ENCODE results near the gene USF2.

Gene USF2

GRCh38 chr19:35321291-35321690, 52.5 kb downstream of the USF2 start:
- Histone ChIP-seq H2BK12ac (ENCODE audit: low read length in 2 of 2) (no peak overlapping the region), H2AFZ (ENCODE audit: low read depth, low read length) (no peak overlapping the region), H4K8ac (ENCODE audit: low read length) (no peak overlapping the region), H3K4me3 (ENCODE audit: insufficient read depth in 1 of 2, low read depth in 1 of 2, low read length in 2 of 2) (no peak overlapping the region), H3K27ac (ENCODE audit: low read length, poor library complexity, severe bottlenecking) (no peak overlapping the region), H2BK5ac (ENCODE audit: low read depth, low read length, poor library complexity, severe bottlenecking) (no peak overlapping the region), H3K9me3 (ENCODE audit: control insufficient read depth, low read length) (peaks cover 5% of the 10 kb centered on the region), H2AK5ac (ENCODE audit: low read length, severe bottlenecking) (no peak overlapping the region), H3K14ac (ENCODE audit: low read length in 2 of 2) (no peak overlapping the region), H3K4me1 (ENCODE audit: control insufficient read depth, insufficient read depth, low read depth, low read length) (peaks cover 5% of the 10 kb centered on the region), H2BK120ac (ENCODE audit: low read depth, low read length) (no peak overlapping the region), H3K9ac (ENCODE audit: low read length) (no peak overlapping the region), H3K23ac (ENCODE audit: low read length in 2 of 2) (no peak overlapping the region), H3K27me3 (ENCODE audit: control insufficient read depth in 1 of 2, insufficient read depth in 1 of 2, low read length in 2 of 2) (peaks cover 0 to under 1% of the 10 kb centered on the region in 2 experiments), H3K4ac (ENCODE audit: low read depth in 1 of 2, low read length in 2 of 2) (no peak overlapping the region), H2BK15ac (ENCODE audit: low read depth, poor library complexity, severe bottlenecking) (no peak overlapping the region), H3K36me3 (ENCODE audit: control insufficient read depth in 1 of 2, insufficient read depth in 2 of 2, low read depth in 1 of 2, low read length in 2 of 2) (no peaks in the 10 kb centered on the region), H3K79me1 (replicated peaks; ENCODE audit: low read length, poor library complexity, severe bottlenecking) (no peaks in the 10 kb centered on the region), H3K4me2 (ENCODE audit: low read length, poor library complexity, severe bottlenecking) (no peak overlapping the region), H3K18ac (ENCODE audit: low read depth in 1 of 2, low read length in 2 of 2) (no peak overlapping the region), H4K91ac (ENCODE audit: low read length) (no peak overlapping the region)
- no peak for DNase-seq
- WGBS, result 80% methylated on average over 1 of the region's 2 CpGs

GRCh38 chr19:35322014-35322413, 53.3 kb downstream of the USF2 start:
- Histone ChIP-seq H2AK5ac (ENCODE audit: low read length, severe bottlenecking) (no peak overlapping the region), H2BK12ac (ENCODE audit: low read length in 2 of 2) (no peak overlapping the region), H3K4me1 (ENCODE audit: control insufficient read depth, insufficient read depth, low read depth, low read length) (peaks cover 5% of the 10 kb centered on the region), H2AFZ (ENCODE audit: low read depth, low read length) (no peak overlapping the region), H3K9me3 (ENCODE audit: control insufficient read depth, low read length) (peaks cover 5% of the 10 kb centered on the region), H3K18ac (ENCODE audit: low read depth in 1 of 2, low read length in 2 of 2) (no peak overlapping the region), H3K9ac (ENCODE audit: low read length) (no peak overlapping the region), H2BK15ac (ENCODE audit: low read depth, poor library complexity, severe bottlenecking) (no peak overlapping the region), H3K27ac (ENCODE audit: low read length, poor library complexity, severe bottlenecking) (no peak overlapping the region), H2BK120ac (ENCODE audit: low read depth, low read length) (no peak overlapping the region), H3K4ac (ENCODE audit: low read depth in 1 of 2, low read length in 2 of 2) (no peak overlapping the region), H3K36me3 (ENCODE audit: control insufficient read depth in 1 of 2, insufficient read depth in 2 of 2, low read depth in 1 of 2, low read length in 2 of 2) (no peaks in the 10 kb centered on the region), H3K79me1 (replicated peaks; ENCODE audit: low read length, poor library complexity, severe bottlenecking) (no peaks in the 10 kb centered on the region), H3K23ac (ENCODE audit: low read length in 2 of 2) (no peak overlapping the region), H3K4me3 (ENCODE audit: insufficient read depth in 1 of 2, low read depth in 1 of 2, low read length in 2 of 2) (no peak overlapping the region), H2BK5ac (ENCODE audit: low read depth, low read length, poor library complexity, severe bottlenecking) (no peak overlapping the region), H3K14ac (ENCODE audit: low read length in 2 of 2) (no peak overlapping the region), H4K8ac (ENCODE audit: low read length) (no peak overlapping the region), H4K91ac (ENCODE audit: low read length) (no peak overlapping the region), H3K27me3 (ENCODE audit: control insufficient read depth in 1 of 2, insufficient read depth in 1 of 2, low read length in 2 of 2) (peaks cover 3 to 5% of the 10 kb centered on the region in 2 experiments), H3K4me2 (ENCODE audit: low read length, poor library complexity, severe bottlenecking) (no peak overlapping the region)
- 93% methylated on average over 6 of the region's 9 CpGs for WGBS
- DNase-seq, result no peak

- H3K18ac ChIP-seq (ENCODE audit: low read depth in 1 of 2, low read length in 2 of 2), result no peak overlapping the region
Observed at GRCh38 chr19:35327642-35328041, 58.9 kb downstream of the USF2 start.

GRCh38 chr19:35328851-35329285, 60.1 kb downstream of the USF2 start, which contains the start of gene CD22:
Gene CD22, plus strand, starts transcription at chr19:35329187. Its CDS starts 2,854 bp downstream, at chr19:35332041.
- no peak for DNase-seq
- Histone ChIP-seq H2BK120ac (ENCODE audit: low read depth, low read length) (no peak within 1 kb of the TSS), H4K91ac (ENCODE audit: low read length) (no peak within 1 kb of the TSS), H3K9me3 (ENCODE audit: control insufficient read depth, low read length) (no peaks in the 10 kb centered on the region), H2AFZ (ENCODE audit: low read depth, low read length) (no peak within 1 kb of the TSS), H2BK5ac (ENCODE audit: low read depth, low read length, poor library complexity, severe bottlenecking) (no peak within 1 kb of the TSS), H3K14ac (ENCODE audit: low read length in 2 of 2) (no peak within 1 kb of the TSS), H3K4me2 (ENCODE audit: low read length, poor library complexity, severe bottlenecking) (no peak within 1 kb of the TSS), H3K4me1 (ENCODE audit: control insufficient read depth, insufficient read depth, low read depth, low read length) (no peaks in the 10 kb centered on the region), H3K4me3 (ENCODE audit: insufficient read depth in 1 of 2, low read depth in 1 of 2, low read length in 2 of 2) (no peak within 1 kb of the TSS), H4K8ac (ENCODE audit: low read length) (no peak within 1 kb of the TSS), H3K36me3 (ENCODE audit: control insufficient read depth in 1 of 2, insufficient read depth in 2 of 2, low read depth in 1 of 2, low read length in 2 of 2) (no peaks in the 10 kb centered on the region), H3K27me3 (ENCODE audit: control insufficient read depth in 1 of 2, insufficient read depth in 1 of 2, low read length in 2 of 2) (peaks cover 13 to 43% of the 10 kb centered on the region in 2 experiments), H3K79me1 (replicated peaks; ENCODE audit: low read length, poor library complexity, severe bottlenecking) (no peaks in the 10 kb centered on the region), H2BK12ac (ENCODE audit: low read length in 2 of 2) (no peak within 1 kb of the TSS), H3K27ac (ENCODE audit: low read length, poor library complexity, severe bottlenecking) (no peak within 1 kb of the TSS), H2BK15ac (ENCODE audit: low read depth, poor library complexity, severe bottlenecking) (no peak within 1 kb of the TSS), H3K18ac (ENCODE audit: low read depth in 1 of 2, low read length in 2 of 2) (no peak within 1 kb of the TSS), H2AK5ac (ENCODE audit: low read length, severe bottlenecking) (no peak within 1 kb of the TSS), H3K23ac (ENCODE audit: low read length in 2 of 2) (no peak within 1 kb of the TSS), H3K4ac (ENCODE audit: low read depth in 1 of 2, low read length in 2 of 2) (no peak within 1 kb of the TSS), H3K9ac (ENCODE audit: low read length) (no peak within 1 kb of the TSS)
- 87% methylated on average over 12 of the region's 12 CpGs for WGBS

More at GRCh38 chr19:35327642-35328041, 58.9 kb downstream of the USF2 start:
- H3K36me3 ChIP-seq (ENCODE audit: control insufficient read depth in 1 of 2, insufficient read depth in 2 of 2, low read depth in 1 of 2, low read length in 2 of 2), result no peaks in the 10 kb centered on the region
- H2BK120ac ChIP-seq (ENCODE audit: low read depth, low read length), result no peak overlapping the region
- H3K9me3 ChIP-seq (ENCODE audit: control insufficient read depth, low read length), result no peaks in the 10 kb centered on the region
- H3K4me1 ChIP-seq (ENCODE audit: control insufficient read depth, insufficient read depth, low read depth, low read length), result no peaks in the 10 kb centered on the region
- no peak overlapping the region for H2BK5ac ChIP-seq (ENCODE audit: low read depth, low read length, poor library complexity, severe bottlenecking)
- no peaks in the 10 kb centered on the region for H3K79me1 ChIP-seq (replicated peaks; ENCODE audit: low read length, poor library complexity, severe bottlenecking)
- no peak overlapping the region for H4K91ac ChIP-seq (ENCODE audit: low read length)
- no peak overlapping the region for H3K4ac ChIP-seq (ENCODE audit: low read depth in 1 of 2, low read length in 2 of 2)
- no peak overlapping the region for H2BK12ac ChIP-seq (ENCODE audit: low read length in 2 of 2)
- 62% methylated on average over 2 of the region's 4 CpGs for WGBS
- H3K4me3 ChIP-seq (ENCODE audit: insufficient read depth in 1 of 2, low read depth in 1 of 2, low read length in 2 of 2), result no peak overlapping the region
- no peak overlapping the region for H3K9ac ChIP-seq (ENCODE audit: low read length)
- no peak overlapping the region for H2AFZ ChIP-seq (ENCODE audit: low read depth, low read length)
- no peak overlapping the region for H4K8ac ChIP-seq (ENCODE audit: low read length)
- DNase-seq, result no peak
- no peak overlapping the region for H2AK5ac ChIP-seq (ENCODE audit: low read length, severe bottlenecking)
- no peak overlapping the region for H3K4me2 ChIP-seq (ENCODE audit: low read length, poor library complexity, severe bottlenecking)
- no peak overlapping the region for H3K23ac ChIP-seq (ENCODE audit: low read length in 2 of 2)
- H3K14ac ChIP-seq (ENCODE audit: low read length in 2 of 2), result peak overlapping the region in 1 of 2 experiments; percentile 65
- peaks cover 13 to 30% of the 10 kb centered on the region in 2 experiments for H3K27me3 ChIP-seq (ENCODE audit: control insufficient read depth in 1 of 2, insufficient read depth in 1 of 2, low read length in 2 of 2)
- H2BK15ac ChIP-seq (ENCODE audit: low read depth, poor library complexity, severe bottlenecking), result no peak overlapping the region
- no peak overlapping the region for H3K27ac ChIP-seq (ENCODE audit: low read length, poor library complexity, severe bottlenecking)
